ENCODE data around the gene DLG2.

DNA sequence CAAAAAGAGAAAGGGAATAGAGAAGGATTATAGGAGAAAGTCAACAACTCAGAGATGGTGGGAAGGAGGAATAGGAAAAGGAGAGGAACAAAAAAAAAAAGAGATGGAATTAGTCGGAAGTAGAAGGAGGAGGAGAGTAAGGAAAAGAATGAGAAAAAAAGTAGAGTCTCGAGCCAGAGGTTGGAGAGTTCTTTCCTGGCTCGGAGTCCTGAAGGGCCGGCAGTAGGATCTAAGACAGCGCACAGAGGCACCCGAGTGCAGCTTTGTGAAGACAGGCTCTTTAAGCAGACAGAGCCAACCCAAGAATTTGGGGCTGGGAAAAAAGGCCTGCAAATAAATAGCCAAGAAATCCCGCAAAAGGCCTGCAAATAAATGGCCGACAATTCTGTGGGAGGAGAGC is 2170.6 kb downstream of the DLG2 start:
- TF ChIP-seq POLR2AphosphoS5 (IDR thresholded peaks at IDR 0.05; ENCODE audit: low read depth) (no peak), GABPA (IDR thresholded peaks at IDR 0.05; ENCODE audit: low read depth) (no peak), SPI1 (IDR thresholded peaks at IDR 0.05; ENCODE audit: borderline replicate concordance, low read depth) (no peak)
- TF ChIP-seq, protein P1, sequence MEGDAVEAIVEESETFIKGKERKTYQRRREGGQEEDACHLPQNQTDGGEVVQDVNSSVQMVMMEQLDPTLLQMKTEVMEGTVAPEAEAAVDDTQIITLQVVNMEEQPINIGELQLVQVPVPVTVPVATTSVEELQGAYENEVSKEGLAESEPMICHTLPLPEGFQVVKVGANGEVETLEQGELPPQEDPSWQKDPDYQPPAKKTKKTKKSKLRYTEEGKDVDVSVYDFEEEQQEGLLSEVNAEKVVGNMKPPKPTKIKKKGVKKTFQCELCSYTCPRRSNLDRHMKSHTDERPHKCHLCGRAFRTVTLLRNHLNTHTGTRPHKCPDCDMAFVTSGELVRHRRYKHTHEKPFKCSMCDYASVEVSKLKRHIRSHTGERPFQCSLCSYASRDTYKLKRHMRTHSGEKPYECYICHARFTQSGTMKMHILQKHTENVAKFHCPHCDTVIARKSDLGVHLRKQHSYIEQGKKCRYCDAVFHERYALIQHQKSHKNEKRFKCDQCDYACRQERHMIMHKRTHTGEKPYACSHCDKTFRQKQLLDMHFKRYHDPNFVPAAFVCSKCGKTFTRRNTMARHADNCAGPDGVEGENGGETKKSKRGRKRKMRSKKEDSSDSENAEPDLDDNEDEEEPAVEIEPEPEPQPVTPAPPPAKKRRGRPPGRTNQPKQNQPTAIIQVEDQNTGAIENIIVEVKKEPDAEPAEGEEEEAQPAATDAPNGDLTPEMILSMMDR (IDR thresholded peaks at IDR 0.05; ENCODE audit: insufficient read depth, low read length): no peak
- TF ChIP-seq, protein P2, sequence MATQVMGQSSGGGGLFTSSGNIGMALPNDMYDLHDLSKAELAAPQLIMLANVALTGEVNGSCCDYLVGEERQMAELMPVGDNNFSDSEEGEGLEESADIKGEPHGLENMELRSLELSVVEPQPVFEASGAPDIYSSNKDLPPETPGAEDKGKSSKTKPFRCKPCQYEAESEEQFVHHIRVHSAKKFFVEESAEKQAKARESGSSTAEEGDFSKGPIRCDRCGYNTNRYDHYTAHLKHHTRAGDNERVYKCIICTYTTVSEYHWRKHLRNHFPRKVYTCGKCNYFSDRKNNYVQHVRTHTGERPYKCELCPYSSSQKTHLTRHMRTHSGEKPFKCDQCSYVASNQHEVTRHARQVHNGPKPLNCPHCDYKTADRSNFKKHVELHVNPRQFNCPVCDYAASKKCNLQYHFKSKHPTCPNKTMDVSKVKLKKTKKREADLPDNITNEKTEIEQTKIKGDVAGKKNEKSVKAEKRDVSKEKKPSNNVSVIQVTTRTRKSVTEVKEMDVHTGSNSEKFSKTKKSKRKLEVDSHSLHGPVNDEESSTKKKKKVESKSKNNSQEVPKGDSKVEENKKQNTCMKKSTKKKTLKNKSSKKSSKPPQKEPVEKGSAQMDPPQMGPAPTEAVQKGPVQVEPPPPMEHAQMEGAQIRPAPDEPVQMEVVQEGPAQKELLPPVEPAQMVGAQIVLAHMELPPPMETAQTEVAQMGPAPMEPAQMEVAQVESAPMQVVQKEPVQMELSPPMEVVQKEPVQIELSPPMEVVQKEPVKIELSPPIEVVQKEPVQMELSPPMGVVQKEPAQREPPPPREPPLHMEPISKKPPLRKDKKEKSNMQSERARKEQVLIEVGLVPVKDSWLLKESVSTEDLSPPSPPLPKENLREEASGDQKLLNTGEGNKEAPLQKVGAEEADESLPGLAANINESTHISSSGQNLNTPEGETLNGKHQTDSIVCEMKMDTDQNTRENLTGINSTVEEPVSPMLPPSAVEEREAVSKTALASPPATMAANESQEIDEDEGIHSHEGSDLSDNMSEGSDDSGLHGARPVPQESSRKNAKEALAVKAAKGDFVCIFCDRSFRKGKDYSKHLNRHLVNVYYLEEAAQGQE (IDR thresholded peaks at IDR 0.05; ENCODE audit: insufficient replicate concordance, low read depth): no peak
